ENCODE data around the gene FGF13.
A peak's percentile ranks its signal among the peaks of the same experiment; 100 is the strongest.

The FGF13 gene

GRCh38 chrX:138711399-138712347 is at the start of gene FGF13:
Gene FGF13 (minus strand): TSS chrX:138711717. CDS start chrX:138711003, 714 bp downstream.
- DNase-seq = no peak

GRCh38 chrX:138759217-138759943 is 47.9 kb upstream of the FGF13 start:
- no peak for DNase-seq

- DNase-seq = no peak
Observed at GRCh38 chrX:138756234-138756633, 44.7 kb upstream of the FGF13 start.

GRCh38 chrX:138754861-138755260 is 43.3 kb upstream of the FGF13 start:
- DNase-seq = no peak

GRCh38 chrX:138748480-138748879 is 37.0 kb upstream of the FGF13 start:
- DNase-seq = no peak

GRCh38 chrX:138745196-138745595 is 33.7 kb upstream of the FGF13 start:
- peak; percentile 0 for DNase-seq

- DNase-seq = no peak
Observed at GRCh38 chrX:138742217-138742616, 30.7 kb upstream of the FGF13 start.

- DNase-seq = no peak
Observed at GRCh38 chrX:138740341-138740740, 28.8 kb upstream of the FGF13 start.

GRCh38 chrX:138723301-138723700 is 11.8 kb upstream of the FGF13 start:
- no peak for DNase-seq

- no peak for DNase-seq
Observed at GRCh38 chrX:138719396-138719795, 7.9 kb upstream of the FGF13 start.

- DNase-seq = no peak
Observed at GRCh38 chrX:138718941-138719340, 7.4 kb upstream of the FGF13 start.

GRCh38 chrX:138710866-138711341 is 613 bp downstream of the FGF13 start:
- DNase-seq = no peak

GRCh38 chrX:138709886-138710791 is 1.4 kb downstream of the FGF13 start:
- DNase-seq = no peak

- no peak for DNase-seq
Observed at GRCh38 chrX:138708268-138708667, 3.2 kb downstream of the FGF13 start.

- DNase-seq = no peak
Observed at GRCh38 chrX:138704596-138704995, 6.9 kb downstream of the FGF13 start.

GRCh38 chrX:138704101-138704500 is 7.4 kb downstream of the FGF13 start:
- DNase-seq = no peak

GRCh38 chrX:138692591-138692990 is 18.9 kb downstream of the FGF13 start:
- no peak for DNase-seq

GRCh38 chrX:138691186-138691585 is 20.3 kb downstream of the FGF13 start:
- DNase-seq = no peak

- DNase-seq = no peak
Observed at GRCh38 chrX:138690591-138690990, 20.9 kb downstream of the FGF13 start.

- no peak for DNase-seq
Observed at GRCh38 chrX:138683600-138683999, 27.9 kb downstream of the FGF13 start.

GRCh38 chrX:138669693-138670092 is 41.8 kb downstream of the FGF13 start:
- no peak for DNase-seq

- DNase-seq = no peak
Observed at GRCh38 chrX:138664466-138664865, 47.1 kb downstream of the FGF13 start.

- no peak for DNase-seq
Observed at GRCh38 chrX:138664016-138664415, 47.5 kb downstream of the FGF13 start.
